Activated CD8-positive, alpha-beta memory T cell treated with anti-CD3 and anti-CD28 coated beads for 24 hours (primary cell): Measurements from ENCODE around the gene REM2.
"Not testable (repeated sequence)": the region's sequence is repeated elsewhere in the genome, so short reads cannot be mapped to it uniquely, and the experiment has no call there.

Source experiments
- DNase-seq: peaks from one replicate; pipeline ENCODE4 v3.0.0-alpha.2; 2020

Gene REM2

GRCh38 chr14:22849212-22849819, 33.7 kb upstream of the REM2 start:
- no peak for DNase-seq

GRCh38 chr14:22850944-22851764, 31.9 kb upstream of the REM2 start:
- DNase-seq: no peak

GRCh38 chr14:22852178-22852577, 30.8 kb upstream of the REM2 start:
- not testable (repeated sequence) for DNase-seq

- no peak for DNase-seq
Observed at GRCh38 chr14:22852599-22852939, 30.5 kb upstream of the REM2 start.

GRCh38 chr14:22852940-22853767, 29.9 kb upstream of the REM2 start:
- peak; percentile 100 for DNase-seq

GRCh38 chr14:22854296-22854695, 28.7 kb upstream of the REM2 start:
- DNase-seq: not testable (repeated sequence)

- DNase-seq: no peak
Observed at GRCh38 chr14:22854963-22855724, 27.9 kb upstream of the REM2 start.

GRCh38 chr14:22856428-22856827, 26.6 kb upstream of the REM2 start:
- DNase-seq: no peak

GRCh38 chr14:22860377-22860776, 22.6 kb upstream of the REM2 start:
- not testable (repeated sequence) for DNase-seq

GRCh38 chr14:22861651-22862050, 21.4 kb upstream of the REM2 start:
- DNase-seq: no peak

GRCh38 chr14:22864979-22865378, 18.0 kb upstream of the REM2 start:
- no peak for DNase-seq

- DNase-seq: no peak
Observed at GRCh38 chr14:22865424-22866405, 17.3 kb upstream of the REM2 start.

GRCh38 chr14:22866874-22867273, 16.1 kb upstream of the REM2 start:
- no peak for DNase-seq

GRCh38 chr14:22870811-22871223, 12.2 kb upstream of the REM2 start:
- no peak for DNase-seq

GRCh38 chr14:22871224-22872032, 11.6 kb upstream of the REM2 start, which contains the start of gene LRP10:
Gene LRP10, plus strand, starts transcription at chr14:22871740. Its CDS starts 564 bp downstream, at chr14:22872304.
- peak; percentile 88 for DNase-seq

- peak; percentile 89 for DNase-seq
Observed at GRCh38 chr14:22872033-22872832, 10.8 kb upstream of the REM2 start.

- no peak for DNase-seq
Observed at GRCh38 chr14:22872833-22873520, 10.0 kb upstream of the REM2 start.

- no peak for DNase-seq
Observed at GRCh38 chr14:22875003-22875747, 7.8 kb upstream of the REM2 start.
